Measurements from ENCODE around the gene XKR8.

GRCh38 chr1:27999055-27999454, 39.3 kb downstream of the XKR8 start:
- TF ChIP-seq, protein P1, sequence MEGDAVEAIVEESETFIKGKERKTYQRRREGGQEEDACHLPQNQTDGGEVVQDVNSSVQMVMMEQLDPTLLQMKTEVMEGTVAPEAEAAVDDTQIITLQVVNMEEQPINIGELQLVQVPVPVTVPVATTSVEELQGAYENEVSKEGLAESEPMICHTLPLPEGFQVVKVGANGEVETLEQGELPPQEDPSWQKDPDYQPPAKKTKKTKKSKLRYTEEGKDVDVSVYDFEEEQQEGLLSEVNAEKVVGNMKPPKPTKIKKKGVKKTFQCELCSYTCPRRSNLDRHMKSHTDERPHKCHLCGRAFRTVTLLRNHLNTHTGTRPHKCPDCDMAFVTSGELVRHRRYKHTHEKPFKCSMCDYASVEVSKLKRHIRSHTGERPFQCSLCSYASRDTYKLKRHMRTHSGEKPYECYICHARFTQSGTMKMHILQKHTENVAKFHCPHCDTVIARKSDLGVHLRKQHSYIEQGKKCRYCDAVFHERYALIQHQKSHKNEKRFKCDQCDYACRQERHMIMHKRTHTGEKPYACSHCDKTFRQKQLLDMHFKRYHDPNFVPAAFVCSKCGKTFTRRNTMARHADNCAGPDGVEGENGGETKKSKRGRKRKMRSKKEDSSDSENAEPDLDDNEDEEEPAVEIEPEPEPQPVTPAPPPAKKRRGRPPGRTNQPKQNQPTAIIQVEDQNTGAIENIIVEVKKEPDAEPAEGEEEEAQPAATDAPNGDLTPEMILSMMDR (IDR thresholded peaks at IDR 0.05; ENCODE audit: poor library complexity, severe bottlenecking) = no peak
- TF ChIP-seq POLR2AphosphoS5 (IDR thresholded peaks at IDR 0.05) (no peak), RAD21 (conservative IDR thresholded peaks at IDR 0.05) (no peak), MXI1 (conservative IDR thresholded peaks at IDR 0.05; ENCODE audit: poor library complexity, severe bottlenecking) (no peak), REST (IDR thresholded peaks at IDR 0.05; ENCODE audit: borderline replicate concordance) (no peak), EZH2 (IDR thresholded peaks at IDR 0.05; ENCODE audit: borderline replicate concordance, insufficient read depth, low read length, poor library complexity, severe bottlenecking) (no peak), EP300 (conservative IDR thresholded peaks at IDR 0.05; ENCODE audit: poor library complexity, severe bottlenecking) (no peak), TAF1 (IDR thresholded peaks at IDR 0.05; ENCODE audit: low read depth) (no peak), SMC3 (conservative IDR thresholded peaks at IDR 0.05; ENCODE audit: poor library complexity) (no peak)
